ENCODE data around the gene FNDC8.

DNA sequence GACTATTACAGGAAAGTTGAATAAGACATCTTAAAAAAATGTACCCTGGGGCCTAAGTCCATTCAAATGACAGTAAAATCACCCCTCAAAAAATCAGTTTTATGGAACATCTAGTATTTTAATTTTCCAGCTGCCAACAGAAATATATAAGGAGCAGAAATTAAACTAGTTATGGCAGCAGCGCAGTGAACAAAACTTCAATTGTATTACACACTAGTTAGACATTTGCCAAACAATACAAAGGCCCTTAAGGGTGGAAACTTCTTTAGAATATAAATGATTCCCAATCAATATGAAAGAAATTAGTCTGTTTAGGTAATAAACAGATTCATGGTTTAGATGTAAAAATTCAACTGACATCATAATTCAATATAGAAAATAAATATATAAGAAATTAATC, 39.8 kb upstream of the FNDC8 start:
- no peak for TF ChIP-seq EZH2phosphoT487 (IDR thresholded peaks at IDR 0.05; ENCODE audit: low read depth)
- TF ChIP-seq, protein P1, sequence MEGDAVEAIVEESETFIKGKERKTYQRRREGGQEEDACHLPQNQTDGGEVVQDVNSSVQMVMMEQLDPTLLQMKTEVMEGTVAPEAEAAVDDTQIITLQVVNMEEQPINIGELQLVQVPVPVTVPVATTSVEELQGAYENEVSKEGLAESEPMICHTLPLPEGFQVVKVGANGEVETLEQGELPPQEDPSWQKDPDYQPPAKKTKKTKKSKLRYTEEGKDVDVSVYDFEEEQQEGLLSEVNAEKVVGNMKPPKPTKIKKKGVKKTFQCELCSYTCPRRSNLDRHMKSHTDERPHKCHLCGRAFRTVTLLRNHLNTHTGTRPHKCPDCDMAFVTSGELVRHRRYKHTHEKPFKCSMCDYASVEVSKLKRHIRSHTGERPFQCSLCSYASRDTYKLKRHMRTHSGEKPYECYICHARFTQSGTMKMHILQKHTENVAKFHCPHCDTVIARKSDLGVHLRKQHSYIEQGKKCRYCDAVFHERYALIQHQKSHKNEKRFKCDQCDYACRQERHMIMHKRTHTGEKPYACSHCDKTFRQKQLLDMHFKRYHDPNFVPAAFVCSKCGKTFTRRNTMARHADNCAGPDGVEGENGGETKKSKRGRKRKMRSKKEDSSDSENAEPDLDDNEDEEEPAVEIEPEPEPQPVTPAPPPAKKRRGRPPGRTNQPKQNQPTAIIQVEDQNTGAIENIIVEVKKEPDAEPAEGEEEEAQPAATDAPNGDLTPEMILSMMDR (IDR thresholded peaks at IDR 0.05; ENCODE audit: low read depth, low read length), result no peak
